NCI-H2081 (cell line): ENCODE measurements around the gene KCNMA1.
A peak's percentile ranks its signal among the peaks of the same experiment; 100 is the strongest.

ENCODE experiments used
- DNase-seq, 2 experiments: peaks; one replicate each; lab custom pipeline; 2025; lab: John Stamatoyannopoulos, UW

The KCNMA1 gene

GRCh38 chr10:77296534-77297392 lies 340.8 kb downstream of the KCNMA1 start:
- no peak for DNase-seq

DNA sequence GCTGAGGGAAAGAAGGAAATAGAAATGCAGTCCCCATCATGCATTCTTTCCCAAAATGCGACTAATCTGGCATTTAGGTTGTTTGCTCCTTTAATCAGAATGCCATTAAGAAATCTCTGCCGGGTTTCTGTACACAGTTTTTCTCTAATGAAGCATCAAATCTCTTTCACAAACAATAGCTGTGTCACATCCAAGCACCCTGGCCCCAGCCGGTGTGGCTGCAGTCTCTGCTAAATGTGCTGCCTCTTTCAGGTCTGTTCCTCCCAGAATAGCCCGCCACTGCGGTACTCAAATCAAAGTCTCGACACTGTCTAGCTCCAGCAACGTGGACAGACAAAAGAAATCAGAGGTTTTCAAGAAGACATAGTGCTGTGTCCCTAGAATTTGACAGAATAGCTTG lies 343.8 kb downstream of the KCNMA1 start:
- DNase-seq: no peak

- no peak for DNase-seq
Observed at GRCh38 chr10:77293347-77293746, 344.3 kb downstream of the KCNMA1 start.

DNA sequence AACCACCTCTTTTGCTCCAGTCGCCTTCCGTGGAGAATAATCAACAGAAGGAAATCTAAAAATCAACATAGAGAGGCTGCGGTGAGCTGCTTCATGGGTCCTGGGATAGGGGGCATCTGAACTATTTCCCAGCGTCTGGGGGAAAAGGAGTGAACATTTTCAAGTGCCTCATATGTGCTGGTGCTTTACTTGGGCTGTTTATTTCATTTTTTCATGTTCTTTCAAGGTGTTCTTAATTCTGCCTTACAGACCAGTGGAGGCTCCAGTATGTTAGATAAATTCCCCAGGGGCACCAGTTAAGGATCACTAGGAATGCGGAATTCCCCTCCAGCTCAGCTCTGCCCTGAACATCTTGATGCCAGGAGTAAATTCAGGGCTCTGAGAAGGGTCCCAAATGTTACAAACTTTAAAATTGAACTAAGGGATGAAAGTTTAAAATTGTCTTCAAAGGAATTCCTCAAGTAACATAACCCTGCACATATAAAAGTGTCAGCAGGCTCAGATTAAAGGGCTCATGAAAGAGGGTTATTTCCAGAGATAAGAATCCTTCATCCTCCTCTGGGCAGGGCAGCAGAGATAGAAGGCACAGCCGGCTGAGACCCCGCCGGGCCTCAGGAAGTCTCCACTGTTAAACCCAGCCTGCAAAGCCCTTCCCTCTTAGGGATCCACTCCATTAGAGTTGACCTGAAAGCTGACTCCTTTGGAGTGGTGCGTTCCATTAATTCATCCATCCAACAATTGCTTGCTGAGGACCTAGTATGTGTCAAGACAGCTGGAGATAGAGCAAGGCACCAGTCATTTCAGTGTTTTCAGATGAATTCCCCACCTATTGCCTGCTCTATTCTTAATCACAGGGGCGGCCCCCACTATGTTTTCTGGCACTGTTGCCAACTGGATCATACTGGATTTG lies 345.8 kb downstream of the KCNMA1 start:
- DNase-seq: no peak

GRCh38 chr10:77290528-77291155 lies 347.0 kb downstream of the KCNMA1 start:
- DNase-seq: no peak

- no peak for DNase-seq
Observed at GRCh38 chr10:77289790-77290189, 347.8 kb downstream of the KCNMA1 start.

GRCh38 chr10:77289027-77289501 lies 348.5 kb downstream of the KCNMA1 start:
- DNase-seq: no peak

DNA sequence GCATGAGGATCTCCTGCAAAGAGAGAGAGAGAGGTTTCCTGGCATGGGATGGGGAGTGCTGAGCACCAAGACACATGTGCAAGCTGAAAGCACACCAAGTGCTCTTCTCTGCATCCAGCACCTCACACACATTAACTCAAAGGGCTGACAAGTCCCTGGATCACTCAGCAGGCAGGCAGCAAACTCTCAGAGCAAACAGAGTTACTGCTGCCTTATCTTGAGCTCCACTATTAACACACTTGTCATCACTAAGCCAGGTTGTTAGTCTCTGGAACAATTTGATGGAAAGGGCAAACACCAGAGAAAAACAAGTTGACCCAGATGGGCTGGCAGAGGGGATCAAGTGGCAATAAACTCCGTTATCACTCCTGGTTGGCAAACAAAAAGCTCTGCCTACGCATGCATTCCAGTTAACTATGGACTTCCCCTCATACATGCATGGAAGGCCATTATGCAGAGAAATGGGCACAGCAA lies 349.9 kb downstream of the KCNMA1 start:
- peak in 1 of 2 experiments; percentile 23 for DNase-seq

DNA sequence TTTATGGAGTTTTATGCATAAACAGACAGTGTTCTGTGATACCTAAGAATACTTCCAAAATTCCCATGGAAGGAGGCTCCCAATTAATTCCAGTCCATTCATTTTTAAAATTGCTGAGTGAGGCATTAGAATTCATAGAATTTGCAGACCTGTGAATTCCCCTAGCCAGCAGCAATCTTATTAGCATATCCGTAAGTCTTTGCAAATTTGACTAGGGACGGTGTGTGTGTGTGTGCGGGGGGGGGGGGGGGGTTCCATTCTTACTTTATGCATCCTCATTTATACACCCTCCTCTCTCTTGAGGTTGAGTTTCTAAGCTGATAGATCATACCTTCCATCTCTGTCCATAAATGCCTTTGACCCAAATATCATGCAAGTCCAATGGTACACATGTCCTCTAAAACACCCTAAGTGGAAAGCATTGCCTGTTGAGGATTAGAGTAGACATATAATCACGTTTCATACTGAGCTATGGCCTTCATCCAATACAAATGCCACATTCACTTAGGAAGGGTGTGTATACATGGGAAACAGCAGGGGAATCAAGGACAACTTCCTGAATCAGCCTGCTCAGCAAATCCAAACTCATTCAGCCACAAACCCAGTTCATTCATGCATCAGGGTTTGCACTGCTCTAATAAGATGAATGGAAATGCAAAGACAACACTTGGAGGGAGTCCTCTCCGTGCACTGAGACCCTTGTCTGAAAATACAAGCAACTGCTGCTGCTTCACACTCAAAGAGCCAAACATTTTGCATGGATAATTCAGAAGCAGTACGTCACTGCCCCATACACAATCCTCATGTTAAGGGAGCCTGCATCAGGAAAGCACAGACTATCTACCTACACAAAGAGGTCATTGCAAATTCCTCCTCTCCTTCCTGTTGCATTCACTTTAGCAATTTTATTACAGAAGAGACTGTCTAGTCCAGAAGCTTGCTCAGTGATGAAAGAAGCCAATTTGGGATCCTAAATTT lies 350.8 kb downstream of the KCNMA1 start:
- peak; percentile 68 to 90 for DNase-seq

- DNase-seq: no peak
Observed at GRCh38 chr10:77285529-77286182, 352.0 kb downstream of the KCNMA1 start.

- DNase-seq: no peak
Observed at GRCh38 chr10:77284797-77285196, 352.8 kb downstream of the KCNMA1 start.

DNA sequence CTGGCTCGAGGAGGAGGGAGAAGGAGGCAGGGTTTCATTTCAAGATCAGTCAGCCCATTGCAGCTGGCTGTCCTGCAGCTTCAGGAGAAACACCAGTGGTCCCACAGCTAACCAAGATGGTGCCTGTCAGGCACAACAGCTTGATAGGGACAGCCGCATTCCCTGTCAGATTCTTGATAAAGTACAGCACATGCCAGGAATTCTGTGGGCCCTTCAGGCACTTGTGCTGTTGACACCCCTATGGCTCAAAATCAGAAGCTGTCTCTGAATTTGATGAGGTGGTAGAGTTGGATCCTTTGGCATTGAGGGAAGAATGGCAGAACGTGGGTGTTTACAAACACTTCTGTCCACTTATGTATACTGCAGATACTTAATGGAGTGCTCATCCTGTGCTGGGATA lies 354.3 kb downstream of the KCNMA1 start:
- no peak for DNase-seq

- no peak for DNase-seq
Observed at GRCh38 chr10:77282163-77282562, 355.4 kb downstream of the KCNMA1 start.

GRCh38 chr10:77281719-77282118 lies 355.9 kb downstream of the KCNMA1 start:
- DNase-seq: no peak

GRCh38 chr10:77279207-77279606 lies 358.4 kb downstream of the KCNMA1 start:
- DNase-seq: peak; percentile 14 to 52

GRCh38 chr10:77274046-77274795 lies 363.4 kb downstream of the KCNMA1 start:
- DNase-seq: no peak

- no peak for DNase-seq
Observed at GRCh38 chr10:77269163-77269562, 368.4 kb downstream of the KCNMA1 start.

GRCh38 chr10:77268721-77269120 lies 368.9 kb downstream of the KCNMA1 start:
- DNase-seq: no peak
